ENCODE results near the gene NUDT17. TPM values are rescaled to one million over a fixed set of nuclear protein-coding genes. Genes with fewer than 3 reads are reported as not detected.

NUDT17 gene
- total and polyA plus RNA-seq, 9 of the 15 experiments (the other 6 are each of a cell fraction or from before 2014, with no cell fraction given): 2.1 to 10.0 (median 6.1) TPM

- TF ChIP-seq RERE (CRISPR knock-in tag; IDR thresholded peaks at IDR 0.05; ENCODE audit: borderline replicate concordance): no peak
- no peak for TF ChIP-seq ZNF212 (CRISPR knock-in tag; IDR thresholded peaks at IDR 0.05)
- no peak for TF ChIP-seq ZNF830 (CRISPR knock-in tag; IDR thresholded peaks at IDR 0.05)
- TF ChIP-seq ZNF24 (IDR thresholded peaks at IDR 0.05): no peak; the same call in 1 of the 2 replicates
- no peak for TF ChIP-seq ZNF124 (CRISPR knock-in tag; IDR thresholded peaks at IDR 0.05)
- peak; percentile 57 for TF ChIP-seq BRD9 (IDR thresholded peaks at IDR 0.05; ENCODE audit: low read depth, partially characterized antibody)
- TF ChIP-seq, protein P1, sequence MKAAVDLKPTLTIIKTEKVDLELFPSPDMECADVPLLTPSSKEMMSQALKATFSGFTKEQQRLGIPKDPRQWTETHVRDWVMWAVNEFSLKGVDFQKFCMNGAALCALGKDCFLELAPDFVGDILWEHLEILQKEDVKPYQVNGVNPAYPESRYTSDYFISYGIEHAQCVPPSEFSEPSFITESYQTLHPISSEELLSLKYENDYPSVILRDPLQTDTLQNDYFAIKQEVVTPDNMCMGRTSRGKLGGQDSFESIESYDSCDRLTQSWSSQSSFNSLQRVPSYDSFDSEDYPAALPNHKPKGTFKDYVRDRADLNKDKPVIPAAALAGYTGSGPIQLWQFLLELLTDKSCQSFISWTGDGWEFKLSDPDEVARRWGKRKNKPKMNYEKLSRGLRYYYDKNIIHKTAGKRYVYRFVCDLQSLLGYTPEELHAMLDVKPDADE (conservative IDR thresholded peaks at IDR 0.05; ENCODE audit: control insufficient read depth, low read depth, low read length): no peak
- TF ChIP-seq ZNF316 (IDR thresholded peaks at IDR 0.05): no peak
- no peak for TF ChIP-seq GABPB1 (CRISPR knock-in tag; IDR thresholded peaks at IDR 0.05)
- TF ChIP-seq PHF8 (IDR thresholded peaks at IDR 0.05; ENCODE audit: borderline replicate concordance, low read length): no peak
These were observed 46.4 kb downstream of the NUDT17 start (continued) for GRCh38 chr1:145891587-145892485.
